Naive B cell (primary cell): Measurements from ENCODE around the gene NR4A1. TPM values are rescaled to one million over a fixed set of nuclear protein-coding genes. Genes with fewer than 3 reads are reported as not detected.

Experiments used
- ATAC-seq, 2 donors: fragments of 150-1000 bp; cut with Tn5 transposase; 2 replicates each; pipeline ENCODE4 v1.10.0; 2021; ENCODE audit warnings: low read depth in 2 of 2, mild to moderate bottlenecking in 2 of 2, moderate library complexity in 2 of 2
- DNase-seq: peaks from one replicate; pipeline ENCODE4 v3.0.0; 2022
- H3K27ac Mint-ChIP-seq, 6 donors: one replicate each; pipeline ENCODE4 v1.8.0; 2020 to 2022; ENCODE audit warnings: mild to moderate bottlenecking in 6 of 6, mixed read lengths in 6 of 6, moderate library complexity in 5 of 6, inconsistent platforms in 2 of 6
- H3K27me3 Mint-ChIP-seq, 3 donors: one replicate each; pipeline ENCODE4 v1.8.0; 2021 to 2022; ENCODE audit warnings: mixed read lengths in 3 of 3, mild to moderate bottlenecking in 1 of 3
- H3K36me3 Mint-ChIP-seq, 2 donors: one replicate each; pipeline ENCODE4 v1.8.0; 2020 to 2022; ENCODE audit warnings: mixed read lengths in 2 of 2, inconsistent platforms in 1 of 2, mild to moderate bottlenecking in 1 of 2
- H3K4me1 Mint-ChIP-seq, 3 donors: one replicate each; pipeline ENCODE4 v1.8.0; 2020 to 2022; ENCODE audit warnings: mixed read lengths in 3 of 3, inconsistent platforms in 1 of 3, mild to moderate bottlenecking in 1 of 3, moderate library complexity in 1 of 3
- H3K4me3 Mint-ChIP-seq, 8 donors: one replicate each; pipeline ENCODE4 v1.8.0; 2020 to 2022; ENCODE audit warnings: mild to moderate bottlenecking in 8 of 8, mixed read lengths in 8 of 8, moderate library complexity in 8 of 8, inconsistent platforms in 2 of 8
- H3K9me3 Mint-ChIP-seq, 7 donors: one replicate each; pipeline ENCODE4 v1.8.0; 2020 to 2022; ENCODE audit warnings: mixed read lengths in 7 of 7, mild to moderate bottlenecking in 5 of 7, inconsistent platforms in 2 of 7, moderate library complexity in 1 of 7
- polyA plus RNA-seq, 6 donors: library from polyadenylated mRNA; unstranded; fragments of 300-500 nt; fragmentation: Illumina TruSeq; gene quantifications; one replicate each; pipeline ENCODE4 v1.2.3, GENCODE V29; 2021; ENCODE audit warnings: low read depth in 6 of 6

NR4A1 gene
- polyA plus RNA-seq, 6 donors from 2014 or later: 6.7 to 24.9 (median 12.6) TPM

DNA sequence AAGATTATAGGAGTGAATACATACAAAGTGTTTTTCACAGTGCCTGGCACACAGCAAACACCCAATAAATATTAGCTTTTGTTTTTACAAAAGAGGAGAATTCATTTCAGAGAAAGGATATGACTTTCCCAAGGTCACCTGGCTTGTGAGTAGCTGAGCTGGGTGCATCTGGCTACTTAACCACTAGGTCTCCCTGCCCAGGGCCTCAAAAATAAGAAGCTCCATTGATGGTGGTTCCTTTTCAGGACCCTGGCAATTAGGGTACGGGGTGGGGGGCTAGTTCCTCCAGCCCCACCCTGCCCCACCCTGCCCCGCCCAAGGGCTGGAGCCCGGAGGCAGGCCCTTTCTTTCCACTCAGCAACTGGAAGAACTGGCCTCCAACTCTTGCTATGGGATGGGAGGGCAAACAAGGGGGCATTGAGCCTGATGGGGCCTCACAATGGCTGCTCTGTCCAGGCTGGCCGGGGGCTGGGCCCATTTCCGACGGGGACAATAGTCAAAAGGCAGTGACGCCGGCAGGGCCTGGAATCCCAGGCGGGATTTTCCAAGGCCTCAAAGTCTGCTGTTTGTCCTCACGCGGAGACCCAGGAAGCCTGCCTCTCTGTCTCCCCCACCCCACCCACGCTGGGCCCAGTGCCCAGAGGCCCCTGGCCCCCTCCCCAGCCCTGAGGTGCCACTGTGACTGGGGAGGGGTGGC is 10.4 kb downstream of the NR4A1 start:
- no peak for DNase-seq
- Mint-ChIP-seq H3K36me3 (no peaks in the 10 kb centered on the region), H3K4me1 (no peaks in the 10 kb centered on the region), H3K9me3 (no peaks in the 10 kb centered on the region), H3K27me3 (peaks cover 0 to 19% (median 8%) of the 10 kb centered on the region in 3 donors), H3K27ac (no peak overlapping the region), H3K4me3 (no peak overlapping the region)
- no peak for ATAC-seq

DNA sequence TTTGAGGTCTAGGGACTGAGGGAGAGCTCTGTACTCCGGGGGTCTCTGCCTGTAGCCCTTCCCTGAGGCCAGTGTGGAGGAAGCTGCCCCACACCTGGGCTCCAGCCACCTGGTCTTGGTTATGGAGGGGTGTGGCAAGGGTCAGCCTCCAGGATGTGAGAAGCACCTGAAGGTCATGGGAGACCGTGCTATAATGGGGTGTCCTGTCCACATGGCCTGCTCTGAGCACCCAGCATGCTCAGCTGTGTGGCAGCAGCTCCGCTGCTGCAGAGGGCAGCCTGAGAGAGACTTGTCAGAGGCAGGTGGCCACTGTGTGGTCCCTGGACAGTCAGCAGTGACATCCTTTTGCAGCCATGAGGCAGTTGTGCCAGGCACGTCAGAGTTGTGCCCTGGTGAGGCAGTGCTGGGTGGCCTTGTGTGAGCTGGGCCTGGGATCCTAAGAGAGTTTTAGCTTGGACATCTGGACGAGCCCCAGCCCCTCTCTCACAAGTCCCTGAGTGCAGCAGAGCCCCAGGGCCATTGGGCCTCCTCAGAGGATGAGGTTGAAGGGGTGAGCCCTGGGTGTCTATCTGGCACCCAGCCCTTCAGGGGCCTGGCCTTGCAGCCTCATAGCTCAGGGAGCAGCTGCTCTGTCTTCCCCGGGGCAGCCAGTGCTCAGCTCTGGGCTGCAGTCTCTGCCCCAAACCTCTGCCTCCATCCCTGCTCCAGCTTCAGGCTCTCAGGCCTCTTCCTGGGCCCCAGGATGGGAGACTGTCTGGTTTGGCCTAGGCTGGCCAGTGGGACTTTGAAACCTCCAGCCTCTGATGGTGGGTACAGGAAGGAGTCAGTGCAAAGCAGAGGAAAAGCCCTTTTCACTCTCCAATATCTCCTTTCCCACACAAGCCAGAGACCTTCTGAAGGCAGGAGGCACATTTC is 11.2 kb downstream of the NR4A1 start:
- Mint-ChIP-seq H3K4me1 (no peaks in the 10 kb centered on the region), H3K9me3 (no peaks in the 10 kb centered on the region), H3K27ac (no peak overlapping the region), H3K4me3 (no peak overlapping the region), H3K36me3 (no peaks in the 10 kb centered on the region), H3K27me3 (peaks cover 0 to 19% (median 8%) of the 10 kb centered on the region in 3 donors)
- ATAC-seq: no peak
- DNase-seq: no peak

DNA sequence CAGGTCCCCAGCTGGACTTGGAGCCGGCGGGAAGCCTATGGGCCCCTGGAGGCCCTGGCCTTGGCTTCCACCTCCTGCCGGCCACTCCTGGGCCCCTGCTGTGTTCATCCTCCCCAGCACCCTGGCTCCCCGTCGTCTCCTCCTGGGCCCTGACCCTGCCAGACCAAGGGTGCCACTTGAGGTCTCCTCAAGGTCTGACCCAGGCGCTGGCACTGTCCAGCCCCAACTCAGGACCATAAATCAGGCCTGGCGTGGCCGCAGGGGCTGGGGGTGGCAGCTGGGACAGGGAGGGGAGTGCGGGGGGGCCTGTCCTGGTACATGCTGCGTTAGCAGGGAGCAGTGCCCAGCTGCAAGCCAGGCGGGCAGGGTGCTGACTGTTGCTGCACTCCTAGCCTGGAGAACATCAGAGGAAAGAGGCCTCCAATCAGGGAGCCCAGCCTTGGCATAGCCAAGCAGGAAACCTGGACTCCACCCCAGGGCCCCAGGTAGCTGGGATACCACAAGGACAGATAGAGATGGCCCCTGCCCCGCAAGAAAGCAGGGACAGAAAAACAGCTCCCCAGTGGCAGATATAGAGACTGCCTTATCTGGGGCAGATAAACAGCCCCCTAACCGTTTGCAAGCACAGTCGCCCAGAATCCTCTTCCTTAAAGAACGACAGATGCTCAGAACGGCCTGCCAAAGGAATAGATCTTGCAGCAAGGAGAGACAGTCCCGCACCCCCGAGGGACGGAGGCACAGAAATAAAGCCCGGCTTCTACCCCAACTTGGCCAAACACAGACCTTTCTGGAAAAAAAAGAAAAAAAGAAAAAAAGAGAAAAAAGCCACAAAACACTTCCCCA is 12.1 kb downstream of the NR4A1 start:
- H3K9me3 Mint-ChIP-seq: no peaks in the 10 kb centered on the region
- peaks cover 0 to 19% (median 8%) of the 10 kb centered on the region in 3 donors for H3K27me3 Mint-ChIP-seq
- ATAC-seq: no peak
- H3K36me3 Mint-ChIP-seq: no peaks in the 10 kb centered on the region
- H3K4me3 Mint-ChIP-seq: peak overlapping the region in 1 of 8 donors; percentile 72
- peak overlapping the region in 1 of 6 donors; percentile 63 for H3K27ac Mint-ChIP-seq
- H3K4me1 Mint-ChIP-seq: no peaks in the 10 kb centered on the region
- no peak for DNase-seq

DNA sequence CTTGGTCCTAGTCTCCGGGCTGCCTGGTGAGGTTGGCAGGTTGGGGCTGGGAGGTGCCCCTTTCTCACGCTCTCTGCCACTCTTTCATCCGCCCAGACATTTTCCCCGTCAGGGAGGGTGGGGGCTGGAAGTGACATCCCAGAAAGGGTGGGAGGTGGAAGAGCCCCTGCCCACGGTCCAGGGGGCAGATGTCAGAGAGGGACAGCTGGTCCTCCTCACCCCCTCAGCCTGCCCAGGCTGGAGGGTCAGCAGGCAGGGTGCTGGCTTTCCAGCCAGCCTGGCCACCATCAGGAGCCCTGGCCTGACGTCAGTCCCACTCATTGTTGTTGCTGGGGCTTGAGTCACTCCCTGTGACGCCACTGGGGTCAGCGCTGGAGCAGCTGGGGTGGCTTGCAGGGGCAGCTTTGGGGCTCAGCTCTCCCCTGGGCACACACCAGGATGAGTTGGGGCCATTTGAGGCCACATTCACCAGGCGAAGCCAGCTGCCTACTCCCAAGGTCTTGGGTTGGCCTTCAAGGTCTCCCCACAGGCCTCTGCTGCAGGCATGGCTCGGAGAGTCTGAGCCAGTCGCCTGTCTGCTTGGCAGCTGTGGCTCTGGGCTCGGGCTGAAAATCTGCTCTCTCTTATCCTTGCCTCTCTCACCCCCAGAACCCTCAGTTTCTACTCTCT is 12.9 kb downstream of the NR4A1 start:
- Mint-ChIP-seq H3K27ac (no peak overlapping the region), H3K4me3 (no peak overlapping the region), H3K36me3 (no peaks in the 10 kb centered on the region), H3K27me3 (peaks cover 0 to 19% (median 8%) of the 10 kb centered on the region in 3 donors), H3K9me3 (no peaks in the 10 kb centered on the region), H3K4me1 (peaks cover under 1 to 4% (median 3%) of the 10 kb centered on the region in 3 donors)
- ATAC-seq (no peak), DNase-seq (no peak)

DNA sequence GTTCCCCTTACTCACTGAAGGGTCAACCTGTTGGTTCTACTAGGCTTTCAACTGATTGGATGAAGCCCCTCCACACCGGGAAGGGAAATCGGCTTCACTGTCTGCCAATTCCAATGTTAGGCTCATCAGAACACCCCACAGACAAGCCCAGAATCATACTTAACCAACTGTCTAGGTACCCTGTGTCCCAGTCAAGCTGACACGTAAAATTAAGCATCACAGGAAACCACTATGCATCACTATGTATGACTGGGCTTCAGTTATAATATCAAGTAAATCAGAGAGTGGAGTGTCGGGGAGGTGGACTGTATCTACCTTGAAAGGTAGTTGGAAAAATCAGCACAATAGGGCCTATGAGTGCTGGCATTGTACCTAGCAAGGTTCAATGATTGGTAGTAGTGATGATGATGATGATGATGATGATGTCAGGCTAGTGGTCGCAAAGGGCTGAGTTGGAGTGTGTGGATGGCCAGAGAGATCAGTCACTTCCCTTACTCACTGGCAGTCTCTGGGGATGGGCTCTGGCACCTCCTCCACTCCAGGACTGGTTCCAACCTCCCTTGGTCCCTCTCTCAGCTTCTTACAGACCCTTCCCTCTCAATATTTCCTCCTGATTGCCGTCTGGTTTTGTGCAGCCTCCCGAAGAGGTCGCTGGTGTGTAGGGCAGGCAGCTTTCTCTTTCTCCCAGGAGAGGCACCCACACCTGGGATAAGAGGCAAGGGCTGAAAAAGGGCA is 15.3 kb downstream of the NR4A1 start:
- ATAC-seq: no peak
- peaks cover 0 to 19% (median 8%) of the 10 kb centered on the region in 3 donors for H3K27me3 Mint-ChIP-seq
- DNase-seq: no peak
- no peaks in the 10 kb centered on the region for H3K9me3 Mint-ChIP-seq
- H3K4me1 Mint-ChIP-seq: peaks cover 21 to 23% (median 21%) of the 10 kb centered on the region in 3 donors
- no peak overlapping the region for H3K27ac Mint-ChIP-seq
- no peaks in the 10 kb centered on the region for H3K36me3 Mint-ChIP-seq
- peak overlapping the region in 1 of 8 donors; percentile 11 for H3K4me3 Mint-ChIP-seq

DNA sequence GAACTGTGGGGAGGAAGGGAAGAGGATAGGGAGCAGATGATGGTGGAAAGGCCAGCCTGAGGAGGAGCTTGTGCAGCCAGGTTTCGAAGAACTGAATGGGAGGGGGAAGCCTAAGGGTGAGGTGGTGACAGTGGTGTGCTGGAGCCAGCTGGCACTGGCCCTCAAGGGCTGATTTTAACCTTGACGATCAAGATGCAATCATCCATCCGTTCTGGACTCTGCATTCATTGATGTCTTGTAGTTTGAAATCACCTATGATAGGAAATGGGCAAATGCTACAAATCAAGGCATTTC is 15.8 kb downstream of the NR4A1 start:
- H3K36me3 Mint-ChIP-seq: no peaks in the 10 kb centered on the region
- peak overlapping the region in 2 of 6 donors; percentile 33 to 51 for H3K27ac Mint-ChIP-seq
- no peak for DNase-seq
- peaks cover 25 to 26% (median 25%) of the 10 kb centered on the region in 3 donors for H3K4me1 Mint-ChIP-seq
- H3K27me3 Mint-ChIP-seq: peaks cover 0 to 19% (median 8%) of the 10 kb centered on the region in 3 donors
- no peaks in the 10 kb centered on the region for H3K9me3 Mint-ChIP-seq
- no peak overlapping the region for H3K4me3 Mint-ChIP-seq
- ATAC-seq: no peak

DNA sequence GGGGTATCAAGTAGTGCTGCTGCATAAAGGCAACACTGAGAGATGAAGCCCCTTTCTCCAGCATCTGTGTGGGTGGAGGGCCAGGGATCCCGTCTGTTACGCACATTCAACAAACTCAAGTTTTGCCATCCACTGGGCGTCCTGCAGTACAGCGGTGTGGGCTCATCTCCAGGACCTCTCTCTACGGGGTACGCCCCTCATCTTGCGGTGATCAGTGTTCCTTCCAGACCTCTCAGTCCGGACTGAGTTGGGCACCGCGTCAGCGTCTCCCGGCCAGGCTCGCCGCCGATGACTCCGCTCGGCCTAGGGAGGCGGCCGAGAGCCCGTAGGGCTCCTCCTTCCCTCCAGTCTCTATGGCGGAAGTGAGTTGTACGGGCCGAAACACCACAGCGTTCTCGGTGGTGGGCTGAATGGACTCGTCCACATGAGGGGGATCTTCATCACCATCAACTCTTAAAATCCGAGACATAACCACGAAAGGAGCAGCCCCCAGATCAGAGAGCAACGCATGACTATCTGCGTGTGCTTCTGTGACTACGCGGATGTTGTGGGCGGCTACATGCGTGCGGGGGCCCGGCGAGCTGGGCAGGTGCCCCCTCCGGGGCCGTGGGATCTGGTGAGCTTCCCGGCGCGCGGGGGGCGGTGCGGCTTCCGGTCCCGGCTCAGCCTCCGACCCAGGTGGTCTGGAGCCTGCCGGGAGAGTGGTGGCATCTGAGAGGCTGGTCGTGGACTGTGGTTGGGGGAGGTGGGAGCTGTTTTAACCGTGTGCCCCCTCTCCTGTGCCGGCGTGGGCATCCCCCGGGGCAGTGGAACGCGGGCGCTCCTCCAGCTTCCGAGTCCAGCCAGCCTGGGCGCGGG is 18.3 kb downstream of the NR4A1 start, which contains the start of gene ATG101:
Gene ATG101, plus strand, starts transcription at position 652 of the 858 bp plus-strand sequence. CDS start 3,673 bp downstream, outside the sequence.
- H3K4me3 Mint-ChIP-seq: peak within 1 kb of the TSS; percentile 89 to 99 (median 96)
- ATAC-seq (peak; percentile 93), DNase-seq (peak; percentile 93)
- H3K9me3 Mint-ChIP-seq: no peaks in the 10 kb centered on the region
- H3K27me3 Mint-ChIP-seq: peaks cover 0 to 11% (median 8%) of the 10 kb centered on the region in 3 donors
- peaks cover 44 to 47% (median 46%) of the 10 kb centered on the region in 3 donors for H3K4me1 Mint-ChIP-seq
- H3K27ac Mint-ChIP-seq: peak within 1 kb of the TSS; percentile 98 to 100 (median 100)
- peaks cover 6 to 15% of the 10 kb centered on the region in 2 donors for H3K36me3 Mint-ChIP-seq

DNA sequence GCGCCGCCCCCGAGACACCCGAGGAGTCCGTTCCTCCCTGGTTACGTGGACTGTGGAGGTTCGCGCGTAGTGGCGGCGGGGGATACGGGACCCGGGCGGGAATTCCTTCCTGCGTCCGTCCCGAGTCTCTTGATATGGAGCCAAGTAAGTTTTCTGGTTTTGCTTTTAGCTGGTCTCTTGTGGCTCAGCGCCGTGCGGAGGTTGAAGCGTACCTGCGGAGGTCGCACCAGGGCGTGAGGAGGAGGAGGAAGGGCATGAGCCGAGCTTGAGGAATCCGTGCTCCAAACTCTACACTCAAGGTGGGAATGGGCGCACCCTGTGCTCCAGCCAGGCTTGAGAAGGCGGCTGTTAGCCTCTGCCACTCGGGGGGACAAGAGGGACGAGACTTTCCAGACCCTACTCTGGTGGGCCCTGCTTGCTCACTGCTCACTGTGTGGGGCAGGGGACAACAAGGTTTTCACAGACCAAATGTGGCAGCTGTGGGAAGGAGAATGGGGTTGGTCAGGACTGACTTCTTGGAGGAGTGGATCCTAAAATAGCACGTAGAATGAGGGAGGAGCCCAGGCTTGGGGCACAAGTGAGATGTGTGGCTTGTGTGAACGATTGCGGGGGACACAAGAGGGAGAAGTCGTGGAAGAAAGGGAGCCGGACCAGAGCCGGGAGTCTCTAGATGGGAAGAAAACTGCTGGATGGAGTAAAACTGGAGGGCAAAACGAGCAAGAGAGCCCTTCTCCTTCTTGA is 19.1 kb downstream of the NR4A1 start:
- Mint-ChIP-seq H3K9me3 (no peaks in the 10 kb centered on the region), H3K27ac (peak overlapping the region; percentile 96 to 100 (median 99)), H3K27me3 (peaks cover 0 to 5% (median 3%) of the 10 kb centered on the region in 3 donors), H3K4me3 (peak overlapping the region; percentile 89 to 99 (median 96)), H3K4me1 (peaks cover 48 to 53% (median 49%) of the 10 kb centered on the region in 3 donors), H3K36me3 (peaks cover 11 to 15% of the 10 kb centered on the region in 2 donors)
- ATAC-seq (peak; percentile 11 to 15), DNase-seq (no peak)

DNA sequence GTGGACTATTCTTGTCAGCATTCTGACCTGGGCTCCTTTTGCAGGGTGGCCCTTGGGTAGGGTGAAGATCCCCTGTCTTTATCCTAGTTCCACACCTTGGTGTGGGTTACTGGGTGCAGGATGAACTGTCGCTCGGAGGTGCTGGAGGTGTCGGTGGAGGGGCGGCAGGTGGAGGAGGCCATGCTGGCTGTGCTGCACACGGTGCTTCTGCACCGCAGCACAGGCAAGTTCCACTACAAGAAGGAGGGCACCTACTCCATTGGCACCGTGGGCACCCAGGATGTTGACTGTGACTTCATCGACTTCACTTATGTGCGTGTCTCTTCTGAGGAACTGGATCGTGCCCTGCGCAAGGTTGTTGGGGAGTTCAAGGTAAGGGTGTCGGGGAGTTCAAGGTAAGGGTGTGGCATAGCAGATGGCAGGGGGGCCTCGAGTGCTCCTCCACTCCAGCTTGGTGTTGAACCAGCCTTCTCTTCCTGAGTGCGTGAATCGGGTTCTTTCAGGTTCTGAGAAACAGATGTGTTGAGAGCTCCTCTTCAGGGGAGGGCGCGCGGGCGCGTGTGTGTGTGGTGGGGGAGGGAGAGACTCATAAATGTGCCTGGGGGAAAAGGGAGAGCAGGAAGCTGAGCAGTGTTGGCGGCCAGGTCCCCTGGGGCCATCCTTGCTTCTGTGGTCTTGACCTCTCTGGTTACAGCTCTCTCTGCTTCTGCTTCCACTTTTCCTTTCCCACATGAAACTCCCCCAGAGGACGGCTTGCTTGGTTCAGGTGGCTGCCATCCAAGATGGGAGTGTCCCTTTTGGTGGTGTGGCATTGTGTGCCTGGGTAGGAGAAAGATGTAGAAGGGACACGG is 22.5 kb downstream of the NR4A1 start:
- Mint-ChIP-seq H3K27ac (peak overlapping the region; percentile 21 to 96 (median 92)), H3K4me1 (peaks cover 50 to 64% (median 59%) of the 10 kb centered on the region in 3 donors)
- DNase-seq: no peak

DNA sequence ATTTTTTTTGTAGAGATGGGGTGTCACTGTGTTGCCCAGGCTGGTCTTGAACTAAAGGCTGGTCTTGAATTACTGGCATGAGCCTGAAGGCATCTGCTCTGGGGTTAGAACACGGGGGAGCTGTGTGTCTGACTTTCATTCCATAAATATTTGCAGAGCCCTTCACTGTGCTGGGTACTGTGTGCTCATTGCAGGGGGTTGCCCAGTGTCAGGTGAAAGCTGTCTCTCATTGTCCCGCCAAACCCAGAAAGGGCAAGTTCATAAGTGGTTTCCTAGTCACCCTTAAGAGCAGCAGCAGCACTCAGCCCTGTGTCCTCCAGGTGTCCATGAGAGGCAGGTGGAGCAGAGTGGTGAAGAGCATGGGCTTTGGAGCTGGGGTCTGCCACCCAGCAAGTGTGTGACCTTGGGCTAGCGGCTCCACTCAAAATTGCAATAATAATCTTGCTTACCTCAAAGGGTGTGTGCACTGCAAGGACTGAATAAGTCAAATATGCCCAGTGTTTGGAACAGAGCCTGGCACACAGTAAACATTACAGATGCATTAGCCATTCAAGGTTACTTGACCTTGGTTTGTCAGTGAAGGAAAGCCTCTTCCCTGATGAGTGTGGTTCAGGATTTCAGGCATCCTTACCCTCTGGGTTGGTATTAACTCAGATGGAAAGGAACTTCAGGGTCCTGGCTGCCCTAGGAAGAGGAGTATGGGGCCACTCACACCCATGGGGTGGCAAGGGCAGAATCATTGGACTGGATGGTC is 23.9 kb downstream of the NR4A1 start:
- peak overlapping the region in 1 of 6 donors; percentile 94 for H3K27ac Mint-ChIP-seq
- DNase-seq: no peak
- peak overlapping the region in 1 of 8 donors; percentile 65 for H3K4me3 Mint-ChIP-seq
- H3K4me1 Mint-ChIP-seq: peaks cover 40 to 55% (median 50%) of the 10 kb centered on the region in 3 donors
- no peaks in the 10 kb centered on the region for H3K27me3 Mint-ChIP-seq
- no peak for ATAC-seq
- H3K36me3 Mint-ChIP-seq: peaks cover 22 to 23% of the 10 kb centered on the region in 2 donors
- no peaks in the 10 kb centered on the region for H3K9me3 Mint-ChIP-seq

More for the DNA sequence above, 22.5 kb downstream of the NR4A1 start:
- H3K9me3 Mint-ChIP-seq: no peaks in the 10 kb centered on the region
- peak overlapping the region; percentile 23 to 79 (median 62) for H3K4me3 Mint-ChIP-seq
- peaks cover 22 to 23% of the 10 kb centered on the region in 2 donors for H3K36me3 Mint-ChIP-seq
- ATAC-seq: no peak
- H3K27me3 Mint-ChIP-seq: no peaks in the 10 kb centered on the region
